ENCODE measurements around the gene HMGN1.

DNA sequence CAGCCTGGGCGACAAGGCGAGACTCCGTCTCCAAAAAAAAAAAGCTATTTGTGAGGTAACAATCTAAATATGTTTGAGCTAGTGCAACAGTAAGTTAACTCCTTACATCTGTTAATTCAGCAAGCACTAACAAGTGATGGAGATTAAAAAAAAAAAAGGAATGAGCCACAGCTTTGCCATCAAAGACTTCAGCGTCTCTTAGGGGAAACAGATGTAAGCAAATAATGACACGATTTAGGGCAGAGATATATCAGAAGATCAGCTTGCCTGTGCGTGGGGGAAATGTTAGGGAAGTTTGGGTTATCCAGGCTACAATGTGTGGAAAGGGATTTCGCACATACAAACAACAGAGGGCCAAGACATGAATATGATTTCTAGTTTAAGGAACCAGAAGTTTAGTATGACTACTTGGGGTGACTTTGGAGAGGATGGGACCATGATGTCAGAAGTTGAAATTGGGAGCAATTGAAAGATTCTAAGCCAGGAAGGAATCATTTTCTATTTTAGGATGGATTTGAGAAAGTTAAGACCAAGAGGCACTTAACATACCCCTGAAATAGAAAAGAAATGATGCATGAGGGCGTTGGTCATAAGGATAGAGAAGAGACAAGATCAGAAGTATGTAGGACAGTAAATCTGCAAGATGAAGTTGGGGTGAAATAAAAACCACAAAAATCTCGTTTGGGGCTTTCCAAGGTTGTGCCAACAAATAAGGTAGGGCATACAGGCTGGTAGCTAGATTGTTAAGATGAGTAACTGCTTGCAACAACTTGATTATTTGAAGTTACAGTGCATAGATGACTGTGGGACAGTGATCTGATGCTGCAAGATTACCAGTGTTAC is 33.1 kb downstream of the HMGN1 start:
- TF ChIP-seq, protein P1, sequence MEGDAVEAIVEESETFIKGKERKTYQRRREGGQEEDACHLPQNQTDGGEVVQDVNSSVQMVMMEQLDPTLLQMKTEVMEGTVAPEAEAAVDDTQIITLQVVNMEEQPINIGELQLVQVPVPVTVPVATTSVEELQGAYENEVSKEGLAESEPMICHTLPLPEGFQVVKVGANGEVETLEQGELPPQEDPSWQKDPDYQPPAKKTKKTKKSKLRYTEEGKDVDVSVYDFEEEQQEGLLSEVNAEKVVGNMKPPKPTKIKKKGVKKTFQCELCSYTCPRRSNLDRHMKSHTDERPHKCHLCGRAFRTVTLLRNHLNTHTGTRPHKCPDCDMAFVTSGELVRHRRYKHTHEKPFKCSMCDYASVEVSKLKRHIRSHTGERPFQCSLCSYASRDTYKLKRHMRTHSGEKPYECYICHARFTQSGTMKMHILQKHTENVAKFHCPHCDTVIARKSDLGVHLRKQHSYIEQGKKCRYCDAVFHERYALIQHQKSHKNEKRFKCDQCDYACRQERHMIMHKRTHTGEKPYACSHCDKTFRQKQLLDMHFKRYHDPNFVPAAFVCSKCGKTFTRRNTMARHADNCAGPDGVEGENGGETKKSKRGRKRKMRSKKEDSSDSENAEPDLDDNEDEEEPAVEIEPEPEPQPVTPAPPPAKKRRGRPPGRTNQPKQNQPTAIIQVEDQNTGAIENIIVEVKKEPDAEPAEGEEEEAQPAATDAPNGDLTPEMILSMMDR (IDR thresholded peaks at IDR 0.05), result no peak
- no peak for TF ChIP-seq POLR2A (IDR thresholded peaks at IDR 0.05)

Measured in right lobe of liver (tissue), 4 donors.